HG03175 (cell line): ENCODE measurements around the gene TNFRSF19.

Experiments used
- ATAC-seq: cut with Tn5 transposase; IDR thresholded peaks from one replicate; pipeline ENCODE4 v1.9.1; 2021; ENCODE audit warnings: mild to moderate bottlenecking, moderate library complexity; ENCODE audit not compliant: unreplicated experiment

TNFRSF19 gene

DNA sequence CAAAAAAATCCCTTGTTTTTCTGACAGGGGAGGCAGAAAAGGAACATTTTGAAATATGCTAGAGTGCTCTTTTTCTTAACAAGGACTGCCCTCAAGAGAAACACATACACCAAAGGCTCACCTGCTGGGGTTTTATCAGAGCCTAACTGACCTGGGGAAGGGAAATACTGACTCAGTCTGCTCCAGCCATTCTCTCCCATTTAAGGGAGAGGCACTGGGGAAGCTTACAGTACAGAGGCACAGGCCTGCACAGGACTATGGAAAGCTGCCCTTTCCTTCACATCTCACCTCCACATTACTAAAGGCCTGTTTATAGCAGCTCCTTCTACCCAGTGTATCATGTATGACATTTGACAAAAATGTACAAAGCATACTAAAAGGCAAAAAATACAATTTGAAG, 30.3 kb downstream of the TNFRSF19 start:
- no peak for ATAC-seq

DNA sequence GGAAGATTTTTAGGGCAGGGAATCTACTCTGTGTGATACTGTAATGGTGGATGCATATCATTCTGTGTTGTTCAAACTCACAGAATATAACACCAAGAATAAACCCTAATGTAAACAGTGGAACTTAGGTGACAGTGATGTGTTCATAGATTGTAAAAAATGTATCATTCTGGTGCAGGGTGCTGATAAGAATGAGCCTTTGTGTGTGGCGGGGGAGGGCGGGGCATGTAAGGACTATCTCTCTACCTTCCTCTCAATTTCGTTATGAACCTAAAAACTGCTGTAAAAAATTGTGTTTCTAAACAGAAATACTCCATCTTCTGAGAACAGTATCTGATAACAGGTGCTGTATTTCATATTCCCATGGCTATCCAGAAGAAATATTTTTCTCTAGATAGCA, 35.6 kb downstream of the TNFRSF19 start:
- no peak for ATAC-seq

DNA sequence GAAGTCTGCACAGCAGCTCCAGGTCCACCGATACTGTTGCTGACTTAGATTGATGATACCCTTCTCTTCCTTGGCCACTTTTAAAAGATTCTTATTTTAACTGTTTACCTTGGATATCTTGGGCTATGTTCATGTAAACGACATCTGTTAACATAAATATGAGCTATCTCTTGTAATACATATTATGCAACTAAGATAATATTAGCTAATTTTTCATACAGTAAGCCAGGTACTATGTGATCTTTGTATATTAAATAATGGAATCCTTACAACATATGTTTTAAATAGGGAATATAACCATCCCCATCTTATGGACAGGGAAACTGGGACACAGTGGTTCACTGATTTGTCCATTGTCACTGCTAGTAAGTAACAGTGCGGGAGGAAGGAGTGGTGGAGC, 37.9 kb downstream of the TNFRSF19 start:
- no peak for ATAC-seq

DNA sequence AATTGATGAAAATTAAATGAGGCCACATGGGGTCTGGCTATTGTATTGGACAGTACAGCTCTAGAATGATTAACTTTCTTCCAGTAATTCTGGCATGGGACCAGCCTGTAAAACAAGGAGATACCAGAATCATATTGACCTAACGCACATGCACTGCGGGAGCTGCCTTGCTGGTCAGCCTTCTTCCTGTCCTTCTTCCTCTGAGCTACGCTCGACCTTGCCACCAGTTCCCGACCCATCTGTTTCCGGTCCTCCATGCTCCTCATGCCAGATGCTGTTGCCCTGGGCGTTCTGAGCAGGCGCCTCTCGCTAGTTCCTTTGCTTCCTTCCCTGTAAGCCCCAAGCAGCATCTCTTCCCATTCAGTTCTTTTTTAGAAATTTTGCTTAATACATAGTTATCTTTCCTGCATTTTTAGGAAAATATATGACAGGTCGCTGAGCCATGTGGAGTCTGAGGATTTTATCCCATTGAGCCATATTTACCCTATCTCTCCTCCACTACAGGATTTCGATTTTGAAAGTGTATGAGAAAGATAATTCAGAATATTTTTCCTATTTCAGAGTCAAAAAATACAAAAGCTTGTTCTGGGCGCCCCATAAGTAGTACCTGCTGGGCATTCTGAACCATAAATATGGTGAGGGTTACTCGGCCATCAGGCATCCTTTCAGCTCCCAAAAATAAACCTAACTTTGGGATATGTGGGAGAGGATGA, 38.6 kb downstream of the TNFRSF19 start:
- ATAC-seq: peak; percentile 5

GRCh38 chr13:23609414-23609760, 39.2 kb downstream of the TNFRSF19 start:
- peak; percentile 36 for ATAC-seq

GRCh38 chr13:23609874-23610576, 39.8 kb downstream of the TNFRSF19 start:
- ATAC-seq: peak; percentile 50

DNA sequence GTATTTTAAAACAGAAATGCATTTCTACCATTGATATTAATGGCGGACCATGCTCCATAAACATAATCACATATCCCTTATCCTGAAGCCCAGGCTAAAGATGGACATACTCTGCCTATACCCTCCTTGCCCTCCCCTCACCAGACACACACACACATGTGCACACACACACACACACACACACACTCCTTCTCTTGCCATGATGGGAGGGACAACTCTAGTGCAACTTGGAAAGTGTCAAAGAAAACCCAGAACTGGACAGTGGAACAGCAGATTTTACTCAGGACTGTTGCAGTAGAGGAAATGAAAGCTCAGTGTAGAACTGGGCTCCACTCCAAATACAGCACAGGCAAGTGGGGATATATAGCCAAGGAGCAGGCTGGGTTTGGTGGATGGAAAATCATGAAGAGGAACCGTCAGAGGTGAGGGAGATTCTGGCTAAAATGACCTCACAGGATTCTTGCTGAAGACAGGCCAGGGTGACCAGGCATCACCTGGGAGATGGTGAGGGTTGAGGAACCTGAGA, 40.8 kb downstream of the TNFRSF19 start:
- no peak for ATAC-seq

DNA sequence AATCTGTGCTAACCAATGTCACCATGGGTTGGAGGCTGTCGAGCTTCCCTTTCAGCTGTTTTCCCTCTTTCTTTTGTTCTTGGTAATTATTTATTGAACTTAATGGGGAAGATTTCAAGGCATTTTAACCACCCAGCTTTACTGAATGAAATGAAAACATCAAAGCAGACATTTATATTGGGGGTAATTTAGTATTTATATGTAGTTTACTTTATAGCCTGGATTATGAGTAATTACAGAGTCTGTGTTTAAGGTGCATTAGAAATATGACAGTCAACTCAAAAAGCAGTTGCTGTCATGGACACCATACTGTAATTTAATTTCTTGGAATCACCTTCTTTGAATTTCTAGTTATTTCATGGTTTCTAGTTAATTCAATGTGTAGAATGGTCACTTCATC, 42.0 kb downstream of the TNFRSF19 start:
- ATAC-seq: no peak

GRCh38 chr13:23612731-23613130, 42.5 kb downstream of the TNFRSF19 start:
- ATAC-seq: no peak

GRCh38 chr13:23613596-23613995, 43.4 kb downstream of the TNFRSF19 start:
- ATAC-seq: no peak

DNA sequence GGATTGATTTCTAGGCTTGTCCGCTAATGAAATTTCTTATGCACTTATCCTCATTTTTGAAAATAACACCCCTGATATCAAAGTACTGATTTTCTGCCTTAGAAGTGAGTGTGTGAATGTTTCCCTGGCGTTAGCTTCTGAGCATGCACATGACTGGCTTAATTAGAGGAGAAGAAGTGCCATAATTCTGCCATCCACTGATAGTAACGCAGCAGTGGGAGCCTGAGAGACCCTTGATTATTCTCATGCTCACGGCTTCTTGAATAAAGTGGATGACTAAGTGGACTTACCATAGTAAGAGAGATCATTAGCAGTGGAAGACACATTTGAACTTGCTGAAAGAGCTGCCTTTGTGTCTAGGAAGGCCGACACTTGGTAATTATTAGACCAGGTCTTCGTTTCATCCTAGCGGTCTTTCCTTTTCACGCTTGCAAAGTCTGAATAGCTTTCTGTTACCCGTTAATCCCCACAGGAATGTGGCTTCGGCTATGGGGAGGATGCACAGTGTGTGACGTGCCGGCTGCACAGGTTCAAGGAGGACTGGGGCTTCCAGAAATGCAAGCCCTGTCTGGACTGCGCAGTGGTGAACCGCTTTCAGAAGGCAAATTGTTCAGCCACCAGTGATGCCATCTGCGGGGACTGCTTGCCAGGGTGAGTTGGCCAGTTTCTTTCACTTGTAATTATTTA, 45.3 kb downstream of the TNFRSF19 start:
- no peak for ATAC-seq

DNA sequence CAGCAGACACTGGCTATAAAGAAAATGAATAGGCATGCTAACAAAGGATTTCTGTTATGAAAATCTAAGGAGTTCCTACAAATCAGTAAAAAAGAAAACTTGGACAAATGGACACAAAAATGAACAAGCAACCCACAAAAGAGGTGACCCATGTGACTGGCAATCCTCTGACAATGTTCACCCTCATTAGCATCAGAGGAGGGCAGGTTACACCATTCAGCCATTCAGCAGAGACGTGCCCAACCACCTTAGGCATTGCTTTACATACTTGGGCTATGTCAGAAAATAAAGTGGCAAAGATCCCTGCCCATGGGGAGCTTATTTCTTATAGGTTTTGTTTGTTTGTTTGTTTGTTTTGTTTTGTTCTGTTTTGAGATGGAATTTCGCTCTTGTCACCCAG, 46.0 kb downstream of the TNFRSF19 start:
- ATAC-seq: no peak

DNA sequence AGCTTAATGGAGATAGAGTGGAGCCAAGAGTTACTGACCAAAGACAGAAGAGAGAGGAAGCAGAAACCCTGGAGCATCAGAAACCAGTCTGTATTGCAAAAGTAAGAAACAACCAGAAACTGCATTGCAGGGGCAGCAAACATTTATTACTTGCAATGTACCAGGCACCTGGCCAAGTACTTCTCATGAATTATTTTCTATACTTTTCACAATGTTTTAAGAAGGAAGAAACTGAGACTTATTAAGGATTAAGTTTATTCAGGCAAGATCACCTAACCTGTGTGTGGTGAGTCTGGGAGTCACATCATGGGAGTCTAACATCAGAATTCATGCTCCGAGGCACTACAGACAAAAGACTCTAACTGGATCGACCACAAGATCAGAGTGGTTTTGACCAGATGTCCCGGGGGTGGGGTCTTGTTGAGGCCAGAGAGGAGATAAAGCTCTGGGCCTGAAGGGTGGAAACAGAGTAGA, 47.4 kb downstream of the TNFRSF19 start:
- ATAC-seq: no peak

DNA sequence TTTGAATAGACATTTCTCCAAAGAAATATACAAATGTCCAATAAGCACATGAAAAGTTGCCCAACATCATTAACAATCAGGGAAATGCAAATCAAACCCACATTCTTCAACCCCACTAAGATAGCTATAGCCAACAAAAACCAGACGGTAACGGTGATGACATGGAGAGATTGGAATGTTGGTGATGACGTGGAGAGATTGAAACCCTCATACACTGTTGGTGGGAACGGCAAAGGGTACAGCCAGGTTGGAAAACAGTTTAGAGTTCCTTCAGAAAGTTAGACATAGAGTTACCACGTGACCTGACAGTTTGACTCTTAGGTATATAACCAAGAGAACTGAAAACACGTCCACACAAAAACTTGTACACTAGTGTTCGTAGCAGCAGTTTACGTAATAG, 48.1 kb downstream of the TNFRSF19 start:
- ATAC-seq: no peak

DNA sequence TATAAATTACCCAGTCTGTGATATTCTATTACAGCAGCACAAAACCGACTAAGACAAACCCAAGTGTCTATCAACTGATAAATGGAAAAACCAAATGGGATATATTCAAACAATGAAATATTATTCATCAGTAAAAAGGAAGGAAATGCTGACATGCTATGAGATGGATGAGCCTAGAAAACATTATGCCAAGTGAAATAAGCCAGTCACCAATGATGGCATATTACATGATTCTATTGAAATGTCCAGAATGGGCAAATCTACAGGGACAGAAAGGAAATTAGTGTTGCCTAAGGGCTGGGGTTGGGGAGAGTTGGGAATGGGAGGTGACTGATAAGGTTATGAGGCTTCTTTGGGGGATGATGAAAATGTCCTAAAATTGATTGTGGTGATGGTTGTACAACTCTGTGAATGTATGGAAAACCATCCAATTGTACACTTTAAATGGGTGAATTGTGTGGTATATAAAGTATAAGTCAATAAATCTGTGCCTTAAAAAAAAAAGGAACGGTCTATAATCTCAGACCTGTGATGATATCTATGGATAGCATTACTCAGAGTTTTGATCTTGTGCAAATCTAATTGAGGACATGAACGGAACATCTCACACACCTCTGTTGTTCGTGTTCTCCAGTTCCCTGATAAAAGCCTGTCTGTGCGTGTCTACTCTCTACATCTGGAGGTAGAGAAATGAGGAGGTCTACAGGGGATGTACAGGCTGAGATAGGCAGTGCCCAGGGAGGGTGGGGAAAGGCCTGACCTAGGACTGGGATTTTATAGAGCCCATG, 49.0 kb downstream of the TNFRSF19 start:
- ATAC-seq: no peak

- no peak for ATAC-seq
Measured at GRCh38 chr13:23620211-23620610, 50.0 kb downstream of the TNFRSF19 start.

GRCh38 chr13:23620613-23621315, 50.6 kb downstream of the TNFRSF19 start:
- no peak for ATAC-seq

- no peak for ATAC-seq
Measured at GRCh38 chr13:23621316-23621645, 51.1 kb downstream of the TNFRSF19 start.

- no peak for ATAC-seq
Measured at GRCh38 chr13:23622985-23623384, 52.8 kb downstream of the TNFRSF19 start.

- no peak for ATAC-seq
Measured at GRCh38 chr13:23623394-23623793, 53.2 kb downstream of the TNFRSF19 start.
